Right hindlimb (tissue), 1 donor: Measurements from ENCODE around the gene DLG1.
"Not testable (repeated sequence)": the region's sequence is repeated elsewhere in the genome, so short reads cannot be mapped to it uniquely, and the experiment has no call there.

Experiments used
- DNase-seq: peaks from one replicate; pipeline ENCODE4 v3.0.0-alpha.2; 2018

Gene DLG1

DNA sequence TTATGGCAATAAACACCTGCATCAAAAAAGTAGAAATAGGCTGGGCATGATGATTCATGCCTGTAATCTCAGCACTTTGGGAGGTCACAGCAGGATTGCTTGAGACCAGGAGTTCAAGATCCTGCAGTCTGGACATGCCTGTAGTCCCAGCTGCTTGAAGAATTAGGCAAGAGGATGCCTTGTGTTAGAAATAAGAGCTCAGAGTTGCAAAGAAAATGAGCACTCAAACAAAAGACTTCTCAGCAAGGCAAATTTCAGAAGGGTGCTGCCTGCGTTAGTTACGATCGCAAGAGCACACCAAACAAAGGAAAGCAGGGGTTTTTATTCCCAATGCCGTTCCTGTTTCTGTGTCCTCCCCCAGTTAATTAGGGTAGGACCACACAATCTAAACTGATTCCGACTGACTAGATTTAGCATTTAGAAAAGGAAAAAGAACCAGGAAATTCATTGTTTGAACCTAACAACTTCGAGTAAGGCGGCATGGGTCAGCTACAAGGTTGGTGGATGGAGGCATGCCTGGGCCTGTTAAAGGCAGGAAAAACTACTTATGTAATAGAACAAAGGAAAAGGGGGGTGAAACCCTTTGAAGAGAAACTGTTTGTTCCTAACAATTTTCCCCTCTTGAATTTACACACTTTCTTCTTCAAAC, 55.5 kb downstream of the DLG1 start:
- DNase-seq, result no peak

DNA sequence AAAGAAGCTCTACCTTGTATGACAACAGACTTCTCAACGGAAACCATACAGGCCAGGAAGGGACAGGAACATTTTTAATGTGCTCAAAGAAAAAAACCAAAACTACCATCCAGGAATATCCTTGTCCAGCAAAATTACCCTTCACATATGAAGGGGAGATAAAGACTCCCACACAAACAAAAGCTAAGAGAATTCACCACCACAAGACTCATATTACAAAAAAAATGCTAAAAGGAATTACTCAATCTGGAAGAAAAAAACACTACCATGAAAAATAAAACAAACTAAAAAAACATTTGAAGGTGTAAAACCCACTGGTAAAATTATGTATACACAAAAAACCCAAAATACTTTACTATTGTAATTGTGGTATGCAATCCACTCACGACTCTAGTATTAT, 57.2 kb downstream of the DLG1 start:
- no peak for DNase-seq

DNA sequence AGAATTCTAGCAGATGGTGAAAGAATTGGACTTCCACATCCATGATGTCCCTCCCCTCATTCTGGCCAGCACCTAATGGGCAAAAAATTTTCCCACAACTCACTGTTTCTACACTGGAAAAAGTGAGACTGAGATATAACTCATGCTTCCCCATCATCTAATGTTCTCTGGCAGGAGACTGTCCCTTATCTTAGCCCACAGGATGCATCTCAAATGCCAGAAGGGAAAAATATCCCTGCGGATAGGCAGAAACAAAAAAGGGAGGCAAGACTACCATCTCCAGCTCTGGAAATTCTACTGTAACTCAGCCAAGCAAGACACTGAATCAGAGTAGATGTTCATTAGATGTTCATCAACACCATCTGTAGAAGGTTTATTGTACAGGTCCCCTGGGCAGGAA, 58.6 kb downstream of the DLG1 start:
- no peak for DNase-seq

DNA sequence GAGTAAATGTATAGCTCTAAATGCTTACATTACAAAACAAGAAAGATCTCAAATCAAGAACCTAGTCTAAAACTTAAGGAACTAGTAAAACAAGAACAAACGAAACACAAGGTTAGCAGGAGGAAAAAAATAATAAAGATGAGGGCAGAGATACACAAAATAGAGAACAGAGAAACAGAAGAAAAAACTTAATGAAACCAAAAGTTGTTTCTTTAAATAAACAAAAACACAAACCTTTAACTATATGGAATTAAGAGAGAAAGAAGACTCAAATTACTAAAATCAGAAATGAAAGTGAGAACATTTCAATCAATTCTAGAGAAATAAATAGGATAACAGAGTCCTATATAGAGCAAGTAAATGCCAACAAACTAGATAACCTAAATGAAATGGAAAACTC, 59.6 kb downstream of the DLG1 start:
- no peak for DNase-seq

DNA sequence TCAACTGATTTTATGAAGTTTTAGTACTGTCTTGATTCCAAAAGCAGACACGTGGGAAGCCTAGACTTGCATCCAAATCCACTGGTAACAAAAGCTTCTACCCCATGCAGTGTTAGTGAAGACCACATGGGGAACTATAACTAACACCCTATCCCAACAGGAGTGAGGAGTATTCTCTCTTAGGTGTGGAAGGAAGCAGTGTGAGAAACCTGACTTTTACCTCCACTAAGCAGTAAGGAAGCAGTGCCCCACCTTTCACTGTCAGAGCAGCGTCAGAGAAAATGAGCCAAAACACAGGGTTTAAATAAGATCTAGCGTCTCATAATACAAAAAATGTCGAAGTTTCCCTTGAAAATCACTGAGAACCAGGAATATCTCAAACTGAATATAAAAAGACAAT, 60.5 kb downstream of the DLG1 start:
- DNase-seq, result no peak

DNA sequence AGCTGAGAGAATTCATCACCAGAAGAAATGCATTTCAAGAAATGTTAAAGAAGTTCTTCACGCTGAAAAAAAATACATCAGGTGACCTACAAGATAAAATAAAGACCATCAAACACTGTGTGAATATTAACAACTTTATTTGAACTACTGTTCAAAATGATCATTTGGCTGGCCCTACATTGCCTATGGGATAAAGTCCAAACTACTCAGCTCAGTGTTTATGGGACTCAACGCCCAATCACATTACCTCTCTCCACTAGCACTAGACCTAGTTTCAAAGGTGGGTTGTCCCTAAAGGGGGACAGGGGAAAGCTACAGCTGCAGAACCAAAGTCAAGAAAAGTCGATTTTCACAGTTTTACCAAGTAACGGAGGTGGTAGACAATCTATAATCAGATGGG, 62.0 kb downstream of the DLG1 start:
- no peak for DNase-seq

DNA sequence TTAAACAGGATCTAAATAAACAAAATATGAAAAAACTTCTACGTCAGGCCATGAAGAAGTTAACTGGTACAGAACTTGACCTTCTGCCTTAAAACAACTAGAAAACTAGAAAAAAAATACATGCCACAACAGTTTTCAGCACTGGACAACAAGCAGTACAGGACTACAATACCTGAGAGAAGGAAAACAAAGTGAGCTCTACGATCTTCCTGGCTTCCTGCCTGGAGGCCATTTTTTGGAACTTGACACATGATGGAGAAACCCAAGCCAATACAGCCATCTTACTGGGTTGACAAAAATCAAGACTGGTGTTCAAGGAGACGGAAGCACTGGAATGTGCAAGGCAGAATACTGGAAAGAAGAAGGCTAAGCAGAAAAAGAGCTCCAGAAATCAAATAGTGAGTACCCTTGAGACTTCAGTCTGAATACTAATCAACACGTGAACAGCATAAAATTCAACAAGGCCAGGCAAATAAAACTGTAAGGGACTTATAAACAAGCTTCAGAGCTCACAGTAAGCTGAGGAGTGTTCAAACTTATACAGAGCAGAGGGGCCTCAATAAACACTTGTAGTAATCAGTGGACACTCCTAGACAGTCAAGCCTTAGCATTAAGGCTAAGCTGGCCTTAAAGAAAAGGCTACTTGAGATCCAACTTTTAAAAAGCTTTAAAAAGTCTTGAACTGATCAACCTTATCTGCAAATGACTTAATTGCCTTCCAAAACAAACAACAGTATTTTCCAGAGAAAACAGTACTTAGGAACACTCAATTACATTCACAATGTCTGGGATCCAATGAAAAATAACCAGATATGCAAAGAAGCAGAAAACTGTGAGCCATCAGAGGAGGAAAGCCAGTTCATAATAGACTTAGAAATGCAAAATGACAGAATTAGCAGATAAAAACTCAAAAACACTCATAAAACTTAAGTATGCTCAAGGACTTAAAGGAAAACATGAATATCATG, 63.2 kb downstream of the DLG1 start:
- DNase-seq, result no peak

DNA sequence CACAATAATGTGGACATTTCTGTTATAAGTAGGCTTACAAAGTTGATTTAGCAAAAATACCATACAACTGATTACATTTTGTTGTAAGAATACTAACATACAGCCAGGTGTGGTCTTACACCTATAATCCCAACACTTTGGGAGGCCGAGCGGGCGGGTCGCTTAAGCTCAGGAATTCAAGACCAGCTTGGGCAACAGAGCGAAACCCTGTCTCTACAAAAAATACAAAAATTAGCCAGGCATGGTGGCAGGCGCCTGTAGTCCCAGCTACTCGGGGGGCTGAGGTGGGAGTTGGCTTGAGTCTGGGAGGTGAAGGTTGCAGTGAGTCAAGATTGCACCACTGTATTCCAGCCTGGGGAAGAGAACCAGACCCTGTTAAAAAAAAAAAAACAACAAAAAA, 67.1 kb downstream of the DLG1 start:
- no peak for DNase-seq

DNA sequence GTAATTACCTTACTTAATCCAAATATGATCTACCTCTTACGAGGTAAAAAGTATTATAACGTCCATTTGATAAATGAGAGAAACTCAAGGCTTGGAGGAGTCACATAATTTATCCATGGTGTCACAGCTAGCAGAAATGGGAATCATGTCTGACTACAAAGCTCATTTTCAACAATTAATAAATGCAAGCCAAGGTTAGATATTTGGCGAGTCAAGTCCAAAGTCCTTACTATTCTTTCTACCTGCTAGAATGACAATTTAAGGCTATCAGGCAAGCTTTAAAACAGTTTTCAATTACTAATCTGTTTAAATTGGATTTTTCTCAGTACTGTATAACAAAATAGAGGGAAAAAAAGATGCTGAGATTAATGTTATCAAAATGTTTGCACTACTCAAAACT, 68.6 kb downstream of the DLG1 start:
- no peak for DNase-seq

DNA sequence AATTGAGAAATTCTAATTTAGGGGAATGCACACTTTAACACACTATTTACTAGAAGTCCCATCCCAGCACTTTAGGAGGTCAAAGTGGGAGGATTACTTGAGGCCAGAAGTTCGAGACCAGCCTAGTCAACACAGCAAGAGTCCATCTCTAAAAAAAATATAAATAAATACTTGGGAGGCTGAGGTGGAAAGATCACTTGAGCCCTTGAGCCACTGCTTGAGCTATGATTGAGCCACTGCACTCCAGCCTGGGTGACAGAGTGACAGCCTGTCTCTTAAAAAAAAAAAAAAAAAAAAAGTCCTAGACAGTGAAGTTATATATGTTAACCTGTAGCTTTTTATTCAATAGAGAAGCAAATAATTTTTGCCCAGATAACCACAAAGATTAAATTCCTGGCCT, 69.2 kb downstream of the DLG1 start:
- no peak for DNase-seq

DNA sequence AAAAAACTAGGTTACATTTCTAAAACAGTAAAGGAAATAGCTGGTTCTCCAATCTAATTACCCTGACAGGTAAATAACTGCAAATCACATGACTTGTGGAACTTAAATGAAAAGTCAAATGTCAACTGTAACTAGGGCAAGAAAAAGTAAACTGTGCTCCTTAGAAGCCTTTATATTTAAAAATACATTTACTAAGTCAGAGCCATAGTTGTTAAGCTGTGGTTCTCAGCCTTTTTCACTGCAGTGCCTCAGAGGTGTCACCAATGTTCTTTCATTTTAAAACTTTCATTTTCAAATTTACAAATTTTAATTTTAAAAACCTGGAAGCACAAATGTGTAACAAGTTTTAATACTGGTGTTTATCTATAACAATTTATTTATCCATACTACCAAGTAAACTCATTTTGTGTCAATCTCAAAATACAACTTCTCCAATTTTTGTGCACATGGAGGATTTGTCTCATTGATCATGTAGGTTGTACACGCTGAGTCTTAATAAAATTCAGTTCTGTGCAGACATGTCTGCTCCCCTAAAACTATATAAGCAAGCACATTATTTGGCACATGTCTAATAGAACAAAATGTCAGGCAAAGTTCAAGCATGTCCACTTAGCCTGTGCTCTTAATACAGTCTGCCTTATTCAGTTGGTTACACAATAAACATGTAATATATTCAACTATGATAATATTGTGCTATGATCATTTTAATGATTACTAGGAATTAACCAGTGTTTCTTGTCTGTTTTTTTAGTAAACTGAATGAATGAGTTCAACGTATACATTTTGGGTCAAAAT, 70.4 kb downstream of the DLG1 start:
- DNase-seq, result no peak

DNA sequence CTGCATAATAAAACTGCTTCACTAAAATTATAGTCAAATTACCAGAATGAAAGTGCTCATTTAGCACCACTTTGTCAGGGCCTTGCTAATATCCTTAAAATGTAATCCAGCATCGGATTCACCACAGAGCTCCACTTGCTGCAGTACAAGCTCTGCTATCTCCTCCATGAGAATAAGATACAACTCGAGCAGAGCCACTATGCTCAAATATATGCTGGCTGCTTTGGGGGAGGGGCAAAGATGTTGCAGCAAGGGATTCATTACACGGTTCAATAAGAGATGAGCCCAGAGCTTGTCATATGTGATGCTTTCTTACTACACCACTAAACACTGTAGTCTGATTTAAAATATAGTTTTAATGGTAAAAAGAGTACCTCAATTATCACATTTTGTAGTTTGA, 72.2 kb downstream of the DLG1 start:
- DNase-seq, result no peak

DNA sequence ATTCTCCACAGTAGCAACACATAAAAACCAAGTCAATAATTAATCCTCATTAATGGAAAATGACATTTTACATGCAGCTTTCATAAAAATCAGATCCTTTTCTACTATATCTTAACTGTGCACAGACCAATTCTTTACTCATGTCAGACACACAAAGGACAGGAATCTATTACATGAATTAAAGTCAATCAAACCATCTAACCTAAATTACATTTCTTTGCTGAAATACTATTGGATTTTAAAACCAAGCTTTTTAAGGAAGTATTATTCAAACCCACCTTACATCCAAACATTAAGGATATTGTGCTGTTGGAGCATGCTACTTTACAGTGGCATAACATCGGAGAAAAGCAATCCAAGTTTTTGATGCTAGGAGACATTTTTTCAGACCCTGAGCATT, 72.8 kb downstream of the DLG1 start:
- DNase-seq, result no peak

DNA sequence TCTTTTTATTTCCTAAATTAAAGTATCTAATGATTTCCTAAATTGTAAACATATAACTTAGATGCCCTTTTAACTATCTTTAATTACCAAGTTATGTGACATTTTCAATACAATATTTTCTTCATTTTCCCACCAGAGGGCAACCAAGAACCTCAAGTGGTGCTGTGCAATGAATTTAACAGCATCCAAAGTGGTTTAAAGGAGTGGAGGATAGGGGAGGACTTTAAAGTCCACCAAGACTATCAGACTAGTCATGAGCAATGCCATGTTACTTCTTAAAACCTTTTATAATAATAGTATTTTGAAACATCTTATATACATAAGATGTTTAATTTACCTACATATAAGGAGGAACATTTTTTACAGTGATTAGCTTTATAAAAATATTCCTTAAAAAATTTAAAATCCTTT, 74.4 kb downstream of the DLG1 start:
- no peak for DNase-seq

DNA sequence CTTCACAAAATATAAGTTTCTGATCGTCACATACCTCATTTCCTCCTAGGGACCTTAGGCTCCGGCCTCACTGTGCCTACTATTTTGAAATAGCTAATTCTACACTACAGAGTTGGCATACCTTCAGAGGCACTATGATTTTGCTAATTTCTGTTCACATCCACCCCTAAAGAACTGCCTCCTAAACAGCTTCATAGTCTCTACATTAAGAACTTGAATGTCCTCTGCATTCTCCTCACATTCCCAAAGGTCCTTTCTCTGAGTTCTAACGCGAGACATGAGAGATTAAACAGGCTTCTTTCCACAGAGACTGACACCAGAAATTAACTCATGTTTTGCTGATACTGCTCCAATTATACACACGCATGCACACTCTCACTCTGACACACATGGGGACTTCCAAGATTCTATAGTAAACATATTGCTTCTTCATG, 75.5 kb downstream of the DLG1 start:
- no peak for DNase-seq

DNA sequence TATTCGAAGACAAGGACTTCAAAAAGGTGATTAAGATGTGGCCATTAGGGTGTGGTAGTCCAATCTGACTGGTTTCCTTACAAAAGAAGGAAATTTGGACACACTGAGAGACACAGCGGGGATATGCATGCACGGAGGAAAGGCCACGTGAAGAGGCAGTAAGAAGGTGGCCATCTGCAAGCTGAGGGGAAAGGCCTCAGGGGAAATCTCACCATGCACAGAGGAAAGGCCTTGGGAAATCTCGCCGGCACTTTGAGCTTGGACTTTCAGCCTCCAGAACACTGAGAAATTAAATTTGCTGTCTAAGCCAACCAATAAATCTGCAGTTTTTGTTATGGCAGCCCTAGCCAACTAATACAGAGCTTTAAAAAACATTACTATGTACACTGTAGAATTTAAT, 78.8 kb downstream of the DLG1 start:
- DNase-seq, result no peak

DNA sequence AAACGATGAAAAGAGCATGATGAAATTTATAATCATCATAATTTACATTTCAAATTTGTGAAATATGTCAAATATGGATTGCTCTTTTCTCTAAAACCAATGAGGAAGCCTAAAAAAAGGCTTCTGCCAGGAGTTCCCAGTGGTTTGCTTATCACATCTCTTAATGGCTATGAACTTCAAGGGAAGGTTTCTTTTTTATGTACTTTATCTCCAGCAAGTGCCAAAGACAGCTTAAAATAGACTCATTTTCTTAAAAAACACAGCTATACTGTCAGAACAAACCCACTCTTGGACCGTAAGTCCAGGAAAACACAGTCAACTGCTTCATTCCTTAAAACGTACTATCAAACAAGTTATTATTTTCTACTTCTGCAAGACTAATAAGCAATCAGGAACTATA, 80.2 kb downstream of the DLG1 start:
- DNase-seq, result no peak

DNA sequence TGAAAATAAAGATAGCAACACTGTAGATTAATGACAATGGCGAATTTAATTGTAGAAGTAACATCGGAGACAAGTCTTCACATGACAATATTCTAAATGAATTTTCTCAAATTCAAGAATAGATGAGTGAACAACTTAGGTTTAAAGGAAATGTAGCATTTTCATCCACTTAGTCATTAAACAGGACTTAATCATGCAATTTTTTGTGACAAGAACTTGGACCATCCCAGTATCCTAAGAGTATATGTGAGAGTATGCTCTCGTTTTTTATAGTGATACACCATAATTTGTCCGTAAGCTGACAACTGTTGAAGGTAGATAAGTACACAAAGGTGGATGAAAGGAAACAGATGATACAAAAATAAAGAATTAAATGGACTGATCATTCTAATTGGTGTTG, 81.5 kb downstream of the DLG1 start:
- DNase-seq, result no peak

DNA sequence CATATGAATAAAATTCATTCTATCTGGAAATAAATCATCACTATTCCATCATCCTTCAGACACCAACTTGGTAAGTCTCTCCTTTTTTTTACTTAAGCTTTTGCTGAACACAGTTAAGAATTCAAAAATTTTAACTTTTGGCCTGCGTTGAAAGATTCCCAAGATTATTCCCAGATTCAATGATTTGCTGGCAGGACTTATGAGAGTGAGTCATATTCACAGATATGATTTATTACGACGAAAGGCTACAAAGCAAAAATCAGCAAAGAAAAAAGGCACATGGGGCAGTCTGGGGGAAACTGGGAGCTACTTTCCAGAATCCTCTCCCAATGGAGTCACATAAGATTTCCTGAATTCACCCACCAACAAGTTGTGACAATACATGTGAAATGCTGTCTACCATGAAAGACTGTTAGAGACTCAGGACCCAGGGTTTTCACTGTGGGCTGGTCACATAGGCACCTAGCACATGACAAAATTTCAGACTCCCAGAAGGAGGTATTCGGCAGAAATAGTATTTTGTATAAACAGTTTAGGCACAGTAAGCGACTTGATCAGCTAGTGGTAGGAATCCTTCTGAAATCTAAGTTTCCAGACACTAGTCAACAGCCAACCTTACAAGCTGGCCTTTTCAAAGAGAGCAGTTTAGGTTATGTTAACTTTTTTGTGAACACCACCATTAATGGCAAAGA, 82.1 kb downstream of the DLG1 start:
- no peak for DNase-seq

DNA sequence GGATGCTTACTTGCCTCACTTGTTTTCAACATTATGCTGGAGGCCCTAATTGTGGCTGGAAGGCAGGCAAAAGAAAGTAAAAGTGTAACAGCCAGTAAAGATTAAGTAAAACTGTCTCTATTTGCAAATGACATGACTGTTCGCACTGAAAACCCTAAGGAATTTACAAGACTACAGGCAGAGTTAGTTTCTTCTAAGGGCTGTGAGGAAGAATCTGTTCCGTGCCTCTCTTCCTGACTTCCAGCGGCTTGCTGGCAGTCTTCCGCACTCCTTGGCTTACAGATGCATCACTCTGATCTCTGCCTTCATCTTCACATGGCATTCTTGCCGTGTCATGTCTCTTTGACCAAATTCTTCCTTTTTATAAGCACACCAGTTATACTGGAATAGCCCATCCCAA, 86.1 kb downstream of the DLG1 start:
- DNase-seq, result no peak

DNA sequence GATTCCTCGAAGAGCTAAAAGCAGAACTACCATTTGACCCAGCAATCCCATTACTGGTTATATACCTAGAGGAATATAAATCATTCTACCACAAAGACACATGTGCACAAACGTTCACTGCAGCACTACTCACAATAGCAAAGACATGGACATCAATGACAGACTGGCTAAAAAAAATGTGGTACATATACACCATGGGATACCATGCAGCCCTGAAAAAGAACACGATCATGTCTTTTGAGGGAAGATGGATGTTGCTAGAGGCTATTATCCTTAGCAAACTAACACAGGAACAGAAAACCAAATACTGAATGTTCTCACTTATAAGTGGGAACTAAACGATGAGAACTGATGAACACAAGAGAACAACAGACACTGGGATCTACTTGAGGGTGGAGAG, 86.7 kb downstream of the DLG1 start:
- DNase-seq, result not testable (repeated sequence)

DNA sequence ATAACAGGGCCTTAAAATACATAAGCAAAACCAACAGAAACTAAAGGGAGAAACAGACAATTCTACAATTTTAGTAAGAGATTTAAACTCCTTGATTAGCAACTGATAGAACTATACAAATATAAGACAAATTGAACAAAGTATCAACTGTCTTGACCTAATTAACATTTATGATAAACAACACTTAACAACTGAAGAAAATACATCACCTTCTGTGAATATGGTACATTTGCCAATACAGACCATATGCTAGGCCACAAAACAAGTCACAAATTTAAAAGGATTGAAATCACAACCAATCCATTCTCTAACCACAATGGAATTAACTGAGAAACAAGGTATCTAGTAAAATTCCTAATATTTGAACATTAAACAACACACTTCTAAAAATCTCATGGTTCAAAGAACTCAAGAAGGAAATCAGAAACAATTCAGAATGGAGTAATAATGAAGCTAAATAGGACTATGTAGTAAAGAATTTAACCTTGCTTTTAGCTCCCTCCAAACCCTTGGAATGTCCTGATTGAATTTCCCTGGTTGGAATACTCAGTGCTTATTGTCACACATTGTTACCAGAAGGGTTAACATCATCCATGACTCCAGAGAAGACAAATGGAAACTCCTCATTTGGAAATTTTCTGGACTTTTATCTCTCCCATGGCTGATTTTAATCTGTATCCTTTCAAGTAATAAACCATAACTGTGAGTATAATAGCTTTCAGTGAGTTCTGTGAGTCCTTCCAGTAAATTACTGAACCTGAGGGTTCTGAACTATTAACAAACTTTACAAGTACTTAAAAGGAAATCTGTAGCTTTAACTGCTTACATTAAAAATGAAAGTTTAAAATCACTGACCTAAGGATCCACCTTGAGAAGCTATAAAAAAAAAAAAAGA, 88.8 kb downstream of the DLG1 start:
- no peak for DNase-seq
